HCT116 (cell line): ENCODE measurements around the gene ELMO2.

Experiments
- ATF3 ChIP-seq: IDR thresholded peaks from 2 replicates; pipeline ENCODE4 v1.6.1; 2012
- CEBPB ChIP-seq: IDR thresholded peaks from 2 replicates; pipeline ENCODE4 v1.6.1; 2012; ENCODE audit warnings: low read depth
- CTCF ChIP-seq, 3 experiments: fragments of 200-600 bp in 1 of 3; sonication (generic) in 1 of 3; IDR thresholded peaks in 2 of 3; conservative IDR thresholded peaks in 1 of 3; 2 replicates each; pipeline ENCODE4 v1.5.1; 2012 to 2017; ENCODE audit warnings: low read depth in 2 of 3, low read length in 2 of 3, antibody characterized with exemption in 1 of 3, borderline replicate concordance in 1 of 3, control low read depth in 1 of 3, mild to moderate bottlenecking in 1 of 3, mixed read lengths in 1 of 3, mixed run types in 1 of 3, moderate library complexity in 1 of 3; ENCODE audit not compliant: insufficient read depth in 1 of 3
- EGR1 ChIP-seq: IDR thresholded peaks from 2 replicates; pipeline ENCODE4 v1.6.1; 2012; ENCODE audit warnings: low read depth
- EZH2 ChIP-seq: fragments of 200-600 bp; sonication (generic); IDR thresholded peaks from 2 replicates; pipeline ENCODE4 v1.6.1; 2017; ENCODE audit warnings: antibody characterized with exemption, mixed run types
- JUND ChIP-seq: IDR thresholded peaks from 2 replicates; pipeline ENCODE4 v1.6.1; 2012
- MAX ChIP-seq: IDR thresholded peaks from 2 replicates; pipeline ENCODE4 v1.6.1; 2012
- POLR2A ChIP-seq: IDR thresholded peaks from 2 replicates; pipeline ENCODE4 v1.7.0; 2011; ENCODE audit warnings: borderline replicate concordance; ENCODE audit not compliant: insufficient read depth, insufficient read length; ENCODE audit errors: extremely low read depth
- POLR2AphosphoS5 ChIP-seq: IDR thresholded peaks from 2 replicates; pipeline ENCODE4 v1.6.1; 2011; ENCODE audit warnings: mild to moderate bottlenecking, low read depth, low read length, moderate library complexity
- RAD21 ChIP-seq: IDR thresholded peaks from 2 replicates; pipeline ENCODE4 v1.6.1; 2012; ENCODE audit warnings: low read depth, mild to moderate bottlenecking
- REST ChIP-seq: IDR thresholded peaks from 2 replicates; pipeline ENCODE4 v1.6.1; 2012; ENCODE audit warnings: low read depth
- SRF ChIP-seq: IDR thresholded peaks from 2 replicates; pipeline ENCODE4 v1.6.1; 2012; ENCODE audit warnings: low read depth
- TCF7L2 ChIP-seq: IDR thresholded peaks from 2 replicates; pipeline ENCODE4 v1.7.0; 2011; ENCODE audit warnings: borderline replicate concordance, inconsistent platforms; ENCODE audit not compliant: insufficient read depth, insufficient read length; ENCODE audit errors: extremely low read depth
- ZNF274 ChIP-seq: fragments of 200-500 bp; sonication (Bioruptor generic); IDR thresholded peaks from 2 replicates; pipeline ENCODE4 v1.6.1; 2014; ENCODE audit warnings: mild to moderate bottlenecking, low read depth, low read length, inconsistent platforms

GRCh38 chr20:46394872-46395760 is 11.3 kb downstream of the ELMO2 start:
- TF ChIP-seq ATF3: no peak
- TF ChIP-seq CTCF (IDR thresholded peaks at IDR 0.05 in 2 of 3, conservative IDR thresholded peaks at IDR 0.05 in 1 of 3; ENCODE audit: borderline replicate concordance in 1 of 3, insufficient read depth in 1 of 3, low read depth in 2 of 3, low read length in 2 of 3): no peak
- TF ChIP-seq EGR1: no peak
- no peak for TF ChIP-seq ZNF274
- no peak for TF ChIP-seq EZH2
- TF ChIP-seq CEBPB: no peak
- TF ChIP-seq POLR2AphosphoS5: no peak
- no peak for TF ChIP-seq MAX
- TF ChIP-seq POLR2A: no peak
- TF ChIP-seq JUND: no peak
- TF ChIP-seq REST: no peak
- no peak for TF ChIP-seq RAD21
- no peak for TF ChIP-seq SRF
- TF ChIP-seq TCF7L2: no peak
